Activated CD8-positive, alpha-beta memory T cell treated with anti-CD3 and anti-CD28 coated beads, Interleukin-2, amount 50 U/mL, for 48 hours (primary cell): ENCODE measurements around the gene RFPL3.
"Not testable (repeated sequence)": the region's sequence is repeated elsewhere in the genome, so short reads cannot be mapped to it uniquely, and the experiment has no call there.

Experiments used
- DNase-seq: peaks from one replicate; pipeline ENCODE4 v3.0.0-alpha.2; 2020

Gene RFPL3

DNA sequence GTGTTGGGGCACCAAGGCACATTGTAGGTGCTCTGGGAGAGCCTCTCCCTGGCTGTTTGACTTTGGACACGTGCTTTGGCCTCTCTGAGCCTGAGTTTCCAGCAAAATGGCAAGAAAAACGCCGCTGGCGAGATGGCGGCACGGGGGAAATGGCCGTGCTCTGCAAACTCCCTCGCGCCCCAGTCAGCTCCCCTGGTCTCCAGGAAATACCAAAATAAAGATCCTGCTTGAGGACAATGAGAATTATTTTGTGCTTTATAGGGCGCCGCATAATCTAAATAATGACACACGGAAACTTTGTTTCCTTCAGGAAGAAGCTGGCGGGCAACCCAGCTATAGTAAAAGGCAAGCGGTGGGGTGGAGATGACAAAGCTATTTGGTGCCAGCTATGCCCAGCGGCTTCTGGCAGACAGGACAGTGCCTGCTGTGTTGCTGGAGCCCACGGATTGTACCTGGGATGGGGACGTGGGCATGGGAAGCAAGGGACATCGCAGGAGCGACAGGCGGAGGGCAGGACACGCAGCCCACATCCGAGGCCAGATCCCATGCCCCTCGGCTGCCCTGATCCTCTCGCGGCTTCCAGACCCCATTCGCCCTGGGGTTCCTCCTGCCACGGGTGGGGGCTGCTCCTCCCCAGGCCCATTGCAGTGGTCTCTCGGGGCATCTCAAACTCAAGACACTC, 26.3 kb upstream of the RFPL3 start:
- peak; percentile 26 for DNase-seq

DNA sequence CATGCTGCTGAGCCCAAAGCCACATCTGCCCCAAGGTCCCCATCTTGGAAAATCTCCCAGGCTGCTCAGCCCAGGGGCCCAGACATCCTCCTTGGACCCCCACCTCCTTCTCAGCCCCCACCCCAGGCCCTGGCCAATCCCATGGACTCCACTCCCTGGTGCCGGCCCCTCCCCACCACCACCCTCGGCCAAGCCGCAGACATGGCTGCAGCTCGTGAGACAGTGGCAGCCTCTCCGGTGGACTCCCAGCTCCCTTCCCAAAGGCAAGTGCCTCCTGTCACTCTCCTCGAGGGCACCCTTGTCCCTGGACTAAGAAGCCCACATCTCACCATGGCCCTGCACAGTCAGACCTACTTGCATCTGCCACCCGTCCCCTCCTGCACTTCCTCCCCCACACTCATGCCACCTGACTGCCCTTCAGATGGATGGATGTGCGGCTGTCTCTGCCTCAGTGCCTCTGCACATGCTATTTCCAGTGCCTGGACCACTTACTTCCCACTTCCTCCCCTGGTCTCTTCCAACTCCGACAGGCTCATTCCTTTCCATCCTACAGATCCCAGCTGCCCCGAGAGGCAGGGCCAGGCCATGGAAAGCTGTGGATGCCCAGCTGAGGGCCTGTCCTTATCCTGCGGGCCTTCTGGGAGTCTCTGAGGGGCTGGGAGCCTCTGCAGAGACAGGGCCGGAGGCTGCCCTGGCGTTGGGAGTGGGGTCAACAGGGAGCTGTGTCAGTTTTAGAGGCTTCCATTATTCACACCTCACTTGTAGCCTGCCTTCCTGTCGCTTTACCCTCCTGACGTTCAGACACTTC, 25.5 kb upstream of the RFPL3 start:
- DNase-seq = peak; percentile 32

DNA sequence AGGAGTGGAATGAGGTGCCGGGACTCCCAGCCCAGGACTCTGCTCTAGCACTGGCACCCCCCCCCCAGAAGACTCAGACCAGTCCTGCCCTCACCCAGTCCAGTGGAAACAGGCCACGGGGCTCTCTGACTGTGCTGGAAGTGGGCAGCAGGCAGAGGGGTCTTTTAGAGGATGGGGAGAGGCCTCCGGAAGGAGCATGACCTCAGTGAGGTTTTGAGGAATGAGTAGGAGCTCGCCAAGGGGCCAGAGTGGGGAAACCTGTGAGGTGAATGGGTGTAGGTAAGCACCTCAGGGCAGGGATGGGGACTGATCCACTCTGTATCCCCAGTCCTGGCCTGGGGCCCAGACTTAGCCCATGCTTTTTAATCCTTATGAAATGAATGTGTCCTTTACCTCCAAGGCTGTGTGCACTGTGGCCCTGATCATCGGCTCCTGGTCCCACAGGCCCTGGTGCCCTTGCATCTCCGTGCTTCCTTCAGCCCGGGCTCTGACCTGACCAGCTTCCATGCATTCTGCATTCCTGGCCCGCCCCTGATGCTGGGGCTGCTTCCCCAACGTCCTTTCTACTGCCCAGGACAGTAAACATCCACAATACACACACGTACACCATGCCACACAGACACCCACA, 24.4 kb upstream of the RFPL3 start:
- DNase-seq = peak; percentile 29

DNA sequence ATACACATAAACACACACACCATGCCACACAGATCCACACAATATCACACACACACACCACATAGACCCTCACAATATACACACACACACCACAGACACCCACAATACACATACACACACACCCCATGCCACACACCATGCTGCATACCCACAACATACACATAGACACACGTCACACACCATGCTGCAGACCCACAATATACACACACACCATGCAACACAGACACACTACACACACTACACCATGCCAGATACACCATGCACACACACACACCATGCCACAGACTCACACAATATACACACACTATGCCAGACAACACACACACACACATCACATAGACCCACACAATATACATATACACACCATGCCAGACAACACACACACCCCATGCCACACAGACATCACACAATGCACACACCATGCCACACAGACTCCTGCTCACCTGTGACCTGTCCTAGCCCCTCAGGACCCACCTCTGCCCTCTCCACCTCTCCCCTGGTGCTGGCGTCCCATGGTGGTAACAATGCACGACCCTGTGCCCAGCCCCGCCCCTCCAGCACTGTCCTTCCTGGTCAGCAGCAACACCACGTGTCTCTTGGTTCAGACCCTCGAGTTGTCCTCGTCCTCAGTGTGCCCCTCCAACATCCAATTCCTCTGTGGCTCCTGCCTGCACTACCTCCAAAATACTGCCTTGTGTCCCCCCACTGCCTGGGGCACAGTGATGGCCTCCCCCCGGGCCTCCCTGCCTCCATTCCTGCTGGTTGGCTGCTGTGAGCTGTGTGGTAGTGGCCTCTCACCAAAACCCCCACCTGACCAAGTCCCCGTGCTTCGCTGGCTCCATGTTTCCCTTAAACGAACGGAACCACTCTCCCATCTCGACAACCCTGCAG, 23.7 kb upstream of the RFPL3 start:
- peak; percentile 29 for DNase-seq

DNA sequence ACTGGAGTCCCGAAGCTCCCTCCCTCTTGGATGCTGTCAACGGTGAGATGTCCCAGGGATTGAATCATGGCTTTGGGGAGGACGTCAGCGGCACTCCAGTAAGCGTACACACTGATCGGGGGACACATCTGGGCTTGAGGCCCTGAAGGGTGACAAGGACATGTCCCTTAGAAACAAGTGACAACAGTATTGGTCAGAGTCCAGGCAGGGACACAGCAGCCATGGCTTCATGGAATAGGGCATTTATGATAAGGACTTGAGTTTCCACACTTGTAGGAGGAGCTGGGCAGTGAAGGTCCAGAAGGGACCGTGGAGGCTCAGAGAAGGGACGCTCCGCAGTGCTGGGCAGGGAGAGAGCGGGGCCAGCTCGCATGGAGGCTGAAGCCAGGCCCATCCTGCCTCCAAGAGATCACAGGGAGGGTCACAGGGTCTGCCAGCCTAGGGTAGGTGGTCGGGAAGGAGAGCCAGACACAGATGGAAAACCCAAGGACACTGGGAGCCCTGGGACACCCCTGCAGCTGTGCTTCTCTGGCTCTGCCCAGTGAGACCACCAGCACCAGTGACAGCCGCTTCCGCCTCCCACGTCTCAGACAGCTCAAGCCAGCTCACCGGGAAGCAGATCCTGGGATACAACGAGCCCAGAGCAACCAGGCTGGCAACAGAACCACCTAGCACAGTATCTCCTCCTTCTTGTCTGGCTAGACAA, 22.9 kb upstream of the RFPL3 start:
- DNase-seq = peak; percentile 37

DNA sequence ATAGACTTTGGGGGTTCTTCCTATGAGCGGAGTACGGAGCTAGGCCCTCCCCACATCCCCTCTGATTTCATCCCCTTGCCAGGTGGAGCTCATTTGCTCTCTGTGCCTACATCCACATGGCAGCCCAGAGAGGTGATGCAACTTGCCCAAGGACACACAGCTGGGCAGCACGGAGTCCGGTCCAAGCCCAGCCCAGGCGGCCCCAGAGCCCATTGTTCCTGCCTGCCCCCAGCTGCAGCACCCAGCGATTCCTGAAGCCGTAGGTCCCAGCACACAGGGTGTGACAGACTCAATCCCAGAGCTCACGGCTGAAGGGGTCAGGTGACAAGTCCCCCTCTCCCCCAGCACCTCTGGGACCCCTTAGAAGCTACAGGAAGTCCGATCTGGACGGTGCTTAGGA, 22.2 kb upstream of the RFPL3 start:
- DNase-seq = peak; percentile 28

DNA sequence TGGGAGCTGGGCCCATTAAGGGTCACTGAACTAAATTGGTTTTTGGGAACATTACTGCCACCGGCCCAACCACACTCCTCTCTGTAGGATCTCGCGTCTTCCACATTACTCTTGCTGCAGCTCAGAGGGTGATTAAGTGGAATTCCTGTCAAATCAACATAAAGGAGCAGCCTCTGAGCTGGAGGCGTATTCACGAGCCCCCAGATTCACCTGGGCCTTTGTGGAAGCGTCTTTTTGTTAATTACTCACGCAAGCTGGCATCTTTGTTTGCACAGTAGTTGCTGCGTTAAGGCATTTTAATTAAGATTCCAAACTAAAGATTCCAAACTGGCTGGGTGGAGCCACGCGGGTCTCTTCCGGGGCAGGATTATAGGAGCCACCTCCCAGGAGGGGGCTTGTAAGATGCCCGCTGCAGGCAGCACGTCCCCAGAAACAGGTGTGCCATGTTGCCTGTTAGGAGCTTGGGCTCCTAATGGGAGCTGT, 21.5 kb upstream of the RFPL3 start:
- DNase-seq = peak; percentile 23

DNA sequence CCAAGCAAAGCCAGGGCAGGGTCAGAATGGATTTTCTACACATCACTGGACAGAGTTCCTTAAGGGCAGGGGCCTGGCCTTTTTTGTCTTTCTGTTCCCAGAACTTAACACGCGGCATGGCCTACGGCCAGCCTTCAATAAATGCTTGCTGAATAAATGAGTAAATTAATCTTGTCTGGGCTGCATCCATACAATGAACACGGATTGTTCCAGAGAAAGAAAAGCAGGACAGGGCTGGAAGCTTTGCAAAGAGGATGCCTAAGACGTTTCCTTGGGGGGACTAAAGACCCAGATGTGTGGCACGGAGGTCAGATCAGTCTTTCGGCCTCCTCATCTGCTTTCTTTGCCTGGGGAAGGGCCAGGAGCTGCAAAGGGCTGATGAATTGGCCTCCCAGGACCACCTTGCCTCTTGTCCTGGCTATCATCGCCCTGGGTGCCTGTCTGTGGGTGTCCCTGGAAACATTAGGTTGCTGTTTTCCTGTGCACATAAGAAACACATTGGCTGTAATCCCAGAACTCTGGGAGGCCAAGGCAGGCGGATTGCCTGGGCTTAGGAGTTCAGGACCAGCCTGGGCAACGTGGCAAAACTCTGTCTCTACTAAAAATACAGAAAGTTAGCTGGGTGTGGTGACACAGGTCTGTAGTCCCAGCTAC, 20.8 kb upstream of the RFPL3 start:
- DNase-seq = peak; percentile 10

DNA sequence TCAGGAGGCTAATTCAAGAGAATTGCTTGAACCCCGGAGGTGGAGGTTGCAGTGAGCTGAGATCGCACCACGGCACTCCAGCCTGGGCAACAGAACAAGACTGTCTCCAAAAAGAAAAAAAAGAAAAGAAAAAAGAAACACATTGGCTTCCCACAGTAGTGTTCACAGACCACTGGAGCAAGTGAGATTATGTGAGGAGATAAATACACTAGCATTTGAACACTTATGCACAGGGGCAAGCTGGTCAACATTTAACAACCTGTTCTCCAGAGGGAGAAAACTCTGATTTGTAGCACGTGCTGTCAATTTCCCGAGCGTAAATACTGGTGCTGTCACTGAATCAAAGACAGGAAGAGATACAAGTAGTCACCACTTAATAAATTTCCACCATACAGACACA, 20.2 kb upstream of the RFPL3 start:
- DNase-seq = not testable (repeated sequence)

DNA sequence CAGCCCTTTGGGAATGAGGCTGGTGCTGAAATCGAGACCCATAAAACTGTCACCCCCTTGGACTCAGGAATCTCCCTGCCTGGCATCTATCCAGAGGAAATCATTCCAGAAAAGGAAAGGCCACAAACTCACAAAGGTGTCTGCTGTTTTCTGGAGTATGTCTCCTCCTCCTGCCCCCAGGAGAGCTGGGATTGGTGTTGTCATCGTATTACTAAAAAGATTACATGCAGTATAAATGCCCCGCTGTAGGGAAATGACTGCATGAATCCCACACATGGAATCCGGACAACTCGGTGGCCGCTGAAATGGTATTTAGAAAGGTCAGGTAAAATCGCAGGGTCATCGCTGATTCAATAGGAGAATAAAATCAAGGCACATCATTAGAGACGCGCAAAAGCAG, 18.9 kb upstream of the RFPL3 start:
- no peak for DNase-seq

DNA sequence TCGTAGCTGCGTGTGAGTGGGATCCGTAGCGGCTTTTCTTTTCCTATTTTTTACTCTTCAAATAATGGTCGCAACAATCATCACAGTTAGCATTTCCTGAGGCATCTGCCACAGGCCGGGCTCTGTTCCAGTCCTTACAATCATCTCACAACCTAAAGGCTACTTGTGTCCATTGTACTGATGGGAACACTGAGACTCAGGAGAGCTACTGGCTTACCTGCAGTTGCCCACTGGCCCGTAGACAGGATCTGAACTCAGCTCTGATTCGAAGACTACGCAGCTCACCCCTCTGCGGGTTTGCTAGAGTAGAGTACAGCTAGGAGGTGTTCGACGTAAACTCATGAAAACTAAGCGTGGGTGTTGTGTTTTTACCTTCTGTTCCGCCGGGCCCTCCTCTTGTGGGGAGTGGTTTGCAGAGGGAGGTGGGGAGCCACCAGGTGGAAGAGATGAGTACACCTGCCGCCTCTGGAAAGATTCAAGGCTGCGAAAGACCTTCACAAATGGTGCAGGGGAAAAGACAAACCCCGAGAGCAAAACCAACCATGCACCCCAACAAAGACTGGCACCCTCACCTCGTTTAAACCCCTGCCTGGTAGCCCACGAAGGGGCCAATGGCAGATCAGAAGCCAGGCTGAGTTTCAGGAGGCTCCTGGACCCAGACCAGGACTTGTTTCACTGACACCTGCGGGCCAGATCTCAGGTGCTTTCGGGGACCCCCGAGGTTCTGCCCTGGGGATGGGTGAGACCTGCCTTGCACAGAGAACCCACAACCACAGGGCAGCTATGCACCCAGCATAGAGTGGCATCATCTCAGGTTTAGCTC, 18.3 kb upstream of the RFPL3 start:
- DNase-seq = peak; percentile 34

DNA sequence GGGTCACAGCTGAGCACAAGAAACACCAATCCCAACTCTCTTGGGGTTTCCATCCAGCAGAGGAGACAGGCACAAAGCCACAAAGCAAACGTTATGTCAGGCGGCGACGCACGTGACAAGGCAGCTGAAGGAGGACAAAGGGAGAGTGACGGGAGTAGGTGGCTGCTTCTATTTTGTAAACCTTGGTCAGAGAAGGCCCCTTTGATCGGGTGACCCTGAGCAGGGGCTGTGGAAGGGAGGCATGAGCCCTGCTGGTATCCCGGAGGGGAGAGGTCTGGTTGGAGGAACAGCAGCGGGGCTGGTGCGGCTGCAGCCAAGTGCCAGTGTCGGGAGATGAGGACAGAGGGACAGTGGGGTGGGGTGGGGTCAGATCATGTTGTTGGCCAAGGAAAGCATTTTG, 17.3 kb upstream of the RFPL3 start:
- DNase-seq = peak; percentile 23

DNA sequence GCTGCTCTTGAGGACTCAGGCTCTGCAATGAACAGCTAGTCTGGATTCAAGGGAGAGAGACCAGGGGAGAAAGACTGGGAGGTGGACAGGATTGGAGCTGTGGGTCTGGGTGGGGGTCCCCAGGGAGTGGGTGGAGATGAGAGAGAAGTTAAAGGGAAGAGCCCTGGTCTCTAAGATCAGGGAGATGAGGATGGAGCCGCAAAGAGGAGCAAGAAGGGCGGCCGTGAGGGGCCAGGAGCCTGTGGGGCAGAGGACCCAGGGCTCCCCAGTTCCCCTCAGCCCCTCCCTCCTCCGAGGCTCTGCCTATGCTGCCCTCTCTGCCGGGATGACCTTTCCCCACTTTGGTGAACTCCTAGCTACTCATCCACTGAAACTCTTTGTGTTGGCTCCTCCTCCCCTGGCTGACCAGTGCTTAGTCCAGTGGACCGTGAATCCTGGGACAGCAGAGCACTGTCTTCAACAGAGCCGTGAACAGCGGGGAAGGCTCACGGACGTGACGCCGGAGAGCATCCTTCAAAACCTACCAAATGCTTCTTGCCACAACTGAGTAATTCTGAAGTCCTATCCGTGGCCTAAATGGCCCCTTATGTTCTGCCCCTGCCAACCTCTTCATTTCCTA, 16.4 kb upstream of the RFPL3 start:
- peak; percentile 6 for DNase-seq

DNA sequence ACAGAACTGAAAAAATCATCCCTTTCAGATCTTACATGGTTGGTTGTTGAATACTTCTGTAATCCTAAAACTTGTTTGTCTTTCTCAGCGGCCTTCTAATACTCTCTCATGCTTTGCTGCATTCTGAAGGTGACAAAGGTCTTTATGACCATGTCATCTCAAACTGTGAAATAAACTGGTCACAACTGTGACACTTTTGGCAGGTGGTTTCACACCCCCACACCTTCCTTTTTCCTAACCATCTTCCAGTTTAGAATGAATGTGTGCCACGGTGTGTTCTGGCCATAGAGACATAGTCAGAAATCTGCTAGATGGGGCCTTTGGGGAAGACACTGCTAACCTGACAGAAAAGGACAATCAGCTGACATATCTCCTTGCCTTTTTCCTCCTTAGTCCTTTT, 14.7 kb upstream of the RFPL3 start:
- DNase-seq = peak; percentile 10

DNA sequence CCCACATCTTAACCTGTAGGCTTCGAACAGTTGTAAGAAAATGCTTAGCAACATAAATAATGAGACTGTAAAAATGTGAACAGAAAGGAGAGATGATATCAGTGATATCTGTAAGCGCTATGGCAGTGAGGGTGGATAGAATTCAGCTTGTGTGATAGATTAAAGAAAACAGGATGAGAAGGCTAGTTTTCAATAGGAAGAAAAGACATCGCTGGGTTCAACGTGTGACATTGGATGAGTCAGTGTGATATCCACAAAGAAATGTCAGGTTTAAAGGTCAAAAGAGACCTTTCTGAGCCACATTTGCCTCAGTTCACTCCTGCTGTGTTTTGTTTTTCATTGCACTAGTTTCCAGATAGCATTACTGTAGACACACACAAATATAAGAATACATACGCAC, 13.7 kb upstream of the RFPL3 start:
- DNase-seq = no peak

DNA sequence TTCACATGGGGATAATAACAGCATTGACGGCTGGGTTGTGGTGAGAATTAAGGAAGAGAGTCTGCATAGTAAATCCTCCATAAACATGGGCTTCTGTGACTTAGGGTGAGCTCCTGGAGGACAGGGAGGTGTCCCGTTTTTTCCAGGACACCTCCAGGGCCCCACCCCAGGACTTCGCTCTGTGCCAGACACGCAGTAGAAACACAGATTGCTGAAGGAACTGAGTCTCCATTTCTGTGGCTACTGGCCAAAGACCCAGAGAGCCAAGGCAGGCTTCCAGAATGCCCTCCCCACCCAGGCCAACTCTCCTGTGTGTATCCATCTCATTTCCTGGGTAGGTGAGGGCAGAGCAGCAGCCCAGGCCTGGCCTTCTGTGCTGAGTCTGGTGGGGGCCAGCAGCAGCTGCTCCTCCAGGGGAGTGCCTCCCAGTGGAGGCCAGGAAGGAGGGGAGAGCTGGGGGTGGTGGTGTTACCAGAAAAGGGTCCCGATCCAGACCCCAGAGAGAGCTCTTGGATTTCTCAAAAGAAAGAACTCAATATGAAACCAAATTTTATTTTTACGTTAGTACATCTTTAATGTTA, 9.5 kb upstream of the RFPL3 start:
- DNase-seq = peak; percentile 7

DNA sequence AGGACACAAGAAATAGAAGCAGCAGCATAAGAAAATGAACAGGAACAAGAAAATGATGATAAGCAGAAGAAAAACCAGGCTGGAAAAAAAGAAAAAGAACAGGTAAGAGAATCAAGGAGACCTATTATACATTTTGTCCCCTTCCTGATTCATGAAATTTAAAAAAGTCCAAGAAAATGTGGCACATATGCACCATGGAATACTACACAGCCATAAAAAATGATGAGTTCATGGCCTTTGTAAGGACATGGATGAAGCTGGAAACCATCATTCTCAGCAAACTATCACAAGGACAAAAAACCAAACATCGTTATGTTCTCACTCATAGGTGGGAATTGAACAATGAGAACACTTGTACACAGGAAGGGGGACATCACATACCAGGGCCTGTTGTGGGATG, 5.8 kb upstream of the RFPL3 start:
- not testable (repeated sequence) for DNase-seq

DNA sequence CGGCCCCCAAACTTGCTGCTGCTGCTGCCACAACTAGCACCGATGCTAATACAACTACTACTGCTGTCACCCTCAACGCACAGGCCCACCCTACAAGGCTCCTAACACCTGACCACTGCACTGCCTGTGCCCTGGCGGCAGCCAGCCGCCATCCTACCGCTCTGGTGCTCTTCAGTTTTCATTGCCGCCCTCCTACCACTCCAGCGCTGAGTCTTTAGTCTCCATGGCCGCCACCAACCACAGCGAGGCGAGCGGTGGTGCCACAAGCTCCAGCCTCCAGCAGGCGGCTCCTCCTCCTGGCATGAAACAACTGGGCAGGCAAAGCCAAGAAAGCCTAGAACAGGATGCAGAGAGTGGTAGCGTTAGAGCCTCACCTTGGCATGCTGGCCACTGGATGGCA, 5.0 kb upstream of the RFPL3 start:
- no peak for DNase-seq

DNA sequence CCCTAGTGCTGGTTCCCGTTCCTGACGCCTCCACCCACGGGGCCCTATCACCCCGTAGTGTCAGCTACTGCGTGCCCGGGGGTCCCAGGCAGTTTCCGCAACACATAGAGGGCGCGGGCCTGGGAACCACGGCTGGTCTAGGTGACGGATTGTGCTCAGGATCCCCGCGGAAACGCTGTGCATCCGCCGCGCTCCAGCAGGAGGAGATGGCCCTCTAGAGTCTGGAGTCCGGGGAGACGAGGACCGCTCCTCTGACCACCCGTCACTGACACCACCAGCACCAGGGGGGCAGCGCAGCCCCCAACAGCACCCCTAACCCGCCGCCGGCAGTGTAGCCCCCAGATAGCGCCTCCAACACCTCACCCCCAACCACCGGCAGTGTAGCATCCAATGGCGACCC, 4.4 kb upstream of the RFPL3 start:
- DNase-seq = no peak

DNA sequence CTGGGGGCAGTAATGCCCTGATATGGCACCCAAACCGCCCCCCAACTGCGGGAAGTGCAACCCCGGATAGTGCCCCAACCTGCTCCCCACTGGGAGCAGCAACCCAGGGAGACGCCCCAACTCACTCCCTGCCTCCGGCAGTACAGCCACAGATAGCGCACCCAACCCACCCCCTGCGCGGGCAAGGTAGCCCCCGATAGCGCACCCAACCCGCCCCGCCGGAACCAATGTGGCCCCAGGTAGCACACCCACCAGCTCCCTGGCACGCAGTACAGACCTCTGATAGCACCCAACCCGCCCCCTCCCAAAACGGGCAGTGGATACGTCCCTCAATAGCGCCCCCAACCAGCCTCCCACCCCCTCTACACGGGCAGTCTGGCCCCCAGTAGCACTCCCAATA, 3.8 kb upstream of the RFPL3 start:
- no peak for DNase-seq
